Uterus (tissue), 2 donors: ENCODE results near the gene GRIK3.

Experiments
- POLR2A ChIP-seq, 2 donors: fragments of 450-650 bp; IDR thresholded peaks; one replicate each; pipeline ENCODE4 v1.6.1; 2016; ENCODE audit warnings: antibody characterized with exemption in 2 of 2, mild to moderate bottlenecking in 1 of 2, moderate library complexity in 1 of 2
- TF ChIP-seq, protein P1 (sequence below), 4 experiments: fragments of 200-600 bp in 2 of 4; fragments of 450-650 bp in 2 of 4; sonication (generic) in 2 of 4; IDR thresholded peaks; one replicate each; pipeline ENCODE4 v1.5.1; 2016 to 2019; ENCODE audit warnings: antibody characterized with exemption in 4 of 4, mild to moderate bottlenecking in 2 of 4, moderate library complexity in 1 of 4

DNA sequence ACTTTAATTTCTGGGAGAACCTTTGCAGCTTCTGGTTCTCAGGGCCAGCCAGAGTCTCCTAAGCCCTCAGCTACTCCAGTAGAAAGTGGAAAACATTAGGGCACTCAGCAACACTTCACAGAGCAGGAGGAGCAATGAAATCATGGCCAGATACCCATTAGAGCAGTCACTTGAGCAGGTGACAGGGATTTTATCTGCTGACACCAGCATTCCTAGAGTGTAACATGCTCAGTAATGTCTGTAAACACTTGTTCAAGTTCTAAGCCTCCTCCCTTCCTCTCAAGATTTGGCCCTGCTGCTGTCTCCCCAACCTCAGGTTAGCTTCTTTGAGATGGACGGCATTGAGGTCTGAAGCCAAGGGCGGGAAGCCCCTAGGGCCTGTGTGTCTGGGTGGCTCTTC is 218.0 kb downstream of the GRIK3 start:
- TF ChIP-seq, protein P1, sequence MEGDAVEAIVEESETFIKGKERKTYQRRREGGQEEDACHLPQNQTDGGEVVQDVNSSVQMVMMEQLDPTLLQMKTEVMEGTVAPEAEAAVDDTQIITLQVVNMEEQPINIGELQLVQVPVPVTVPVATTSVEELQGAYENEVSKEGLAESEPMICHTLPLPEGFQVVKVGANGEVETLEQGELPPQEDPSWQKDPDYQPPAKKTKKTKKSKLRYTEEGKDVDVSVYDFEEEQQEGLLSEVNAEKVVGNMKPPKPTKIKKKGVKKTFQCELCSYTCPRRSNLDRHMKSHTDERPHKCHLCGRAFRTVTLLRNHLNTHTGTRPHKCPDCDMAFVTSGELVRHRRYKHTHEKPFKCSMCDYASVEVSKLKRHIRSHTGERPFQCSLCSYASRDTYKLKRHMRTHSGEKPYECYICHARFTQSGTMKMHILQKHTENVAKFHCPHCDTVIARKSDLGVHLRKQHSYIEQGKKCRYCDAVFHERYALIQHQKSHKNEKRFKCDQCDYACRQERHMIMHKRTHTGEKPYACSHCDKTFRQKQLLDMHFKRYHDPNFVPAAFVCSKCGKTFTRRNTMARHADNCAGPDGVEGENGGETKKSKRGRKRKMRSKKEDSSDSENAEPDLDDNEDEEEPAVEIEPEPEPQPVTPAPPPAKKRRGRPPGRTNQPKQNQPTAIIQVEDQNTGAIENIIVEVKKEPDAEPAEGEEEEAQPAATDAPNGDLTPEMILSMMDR (IDR thresholded peaks at IDR 0.05), result no peak
- no peak for TF ChIP-seq POLR2A (IDR thresholded peaks at IDR 0.05)
